Fibroblast of skin of abdomen (primary cell): ENCODE results near the gene ANO1.

Experiments used
- DNase-seq: peaks from one replicate; pipeline ENCODE4 v3.0.0-alpha.2; 2013

Gene ANO1

GRCh38 chr11:70054004-70054403 is 24.1 kb upstream of the ANO1 start:
- DNase-seq, result no peak

GRCh38 chr11:70055444-70055843 is 22.7 kb upstream of the ANO1 start:
- DNase-seq, result no peak

GRCh38 chr11:70057080-70057479 is 21.0 kb upstream of the ANO1 start:
- DNase-seq, result no peak

DNA sequence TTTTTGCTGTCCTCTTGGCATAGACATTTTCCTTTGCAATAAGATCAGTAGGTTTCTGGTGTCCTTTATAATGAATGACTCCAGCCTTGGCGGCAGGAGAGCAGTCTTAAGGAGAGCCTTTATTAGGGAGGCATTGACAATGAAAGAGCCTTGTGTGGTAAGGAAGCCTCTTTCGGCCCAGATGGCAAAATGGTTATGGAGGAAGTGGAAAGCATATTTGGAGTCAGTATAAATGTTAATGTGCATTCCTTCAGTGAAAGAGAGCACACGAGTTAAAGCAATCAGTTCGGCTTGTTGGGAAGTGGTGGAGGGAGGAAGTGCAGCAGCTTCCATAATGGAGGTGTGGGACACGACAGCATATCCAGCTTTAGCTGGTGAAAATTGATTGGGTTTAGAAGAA is 18.1 kb upstream of the ANO1 start:
- no peak for DNase-seq

DNA sequence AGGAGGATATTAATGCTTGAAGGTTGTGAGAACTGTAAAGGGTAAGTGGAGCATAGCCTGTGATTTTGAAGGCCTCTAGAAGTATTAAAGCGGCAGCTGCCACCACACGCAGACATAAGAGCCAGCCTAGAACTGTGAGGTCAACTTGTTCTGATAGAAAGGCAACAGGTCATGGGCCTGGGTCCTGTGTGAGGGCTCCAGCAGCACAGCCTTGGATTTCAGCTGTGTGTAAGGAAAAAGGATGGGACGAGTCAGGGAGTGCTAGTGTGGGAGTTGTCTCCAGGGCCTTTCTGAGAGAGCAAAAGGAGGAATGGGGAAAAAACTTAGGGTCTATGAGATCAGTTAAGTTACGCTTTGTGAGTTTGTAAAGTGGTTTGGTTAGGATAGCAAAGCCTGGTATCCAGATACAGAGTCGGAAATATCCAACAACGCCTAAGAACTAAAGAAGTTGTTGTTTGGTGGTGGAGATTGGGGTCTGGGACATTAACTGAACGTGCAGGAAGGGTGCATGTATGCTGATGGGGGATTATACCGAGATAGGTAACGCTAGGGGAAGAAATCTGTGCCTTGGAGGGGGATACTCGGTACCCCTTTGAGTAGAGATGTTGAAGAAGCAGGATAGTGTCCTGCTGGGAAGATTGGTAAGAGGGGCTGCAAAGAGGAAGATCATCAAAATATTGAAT is 17.4 kb upstream of the ANO1 start:
- DNase-seq, result no peak

GRCh38 chr11:70061734-70062133 is 16.4 kb upstream of the ANO1 start:
- no peak for DNase-seq

DNA sequence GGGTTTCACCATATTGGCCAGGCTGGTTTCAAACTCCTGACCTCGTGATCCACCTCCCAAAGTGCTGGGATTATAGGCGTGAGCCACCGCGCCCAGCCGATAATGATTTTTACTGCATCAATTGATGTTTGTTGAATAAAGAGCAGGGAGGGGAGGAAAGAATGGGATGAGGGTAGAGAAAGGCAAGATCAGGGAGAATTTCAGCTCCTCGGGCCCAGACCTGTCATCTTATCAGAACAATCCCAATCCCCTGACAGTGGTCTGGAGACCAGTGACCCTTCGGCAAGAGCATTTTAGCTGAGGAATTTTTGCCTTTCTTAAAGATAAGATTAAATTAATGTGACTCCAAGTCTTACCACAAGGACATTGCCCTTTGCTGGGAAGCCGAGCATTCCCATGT is 15.0 kb upstream of the ANO1 start:
- DNase-seq, result no peak

- DNase-seq, result no peak
Observed at GRCh38 chr11:70063555-70063954, 14.6 kb upstream of the ANO1 start.

DNA sequence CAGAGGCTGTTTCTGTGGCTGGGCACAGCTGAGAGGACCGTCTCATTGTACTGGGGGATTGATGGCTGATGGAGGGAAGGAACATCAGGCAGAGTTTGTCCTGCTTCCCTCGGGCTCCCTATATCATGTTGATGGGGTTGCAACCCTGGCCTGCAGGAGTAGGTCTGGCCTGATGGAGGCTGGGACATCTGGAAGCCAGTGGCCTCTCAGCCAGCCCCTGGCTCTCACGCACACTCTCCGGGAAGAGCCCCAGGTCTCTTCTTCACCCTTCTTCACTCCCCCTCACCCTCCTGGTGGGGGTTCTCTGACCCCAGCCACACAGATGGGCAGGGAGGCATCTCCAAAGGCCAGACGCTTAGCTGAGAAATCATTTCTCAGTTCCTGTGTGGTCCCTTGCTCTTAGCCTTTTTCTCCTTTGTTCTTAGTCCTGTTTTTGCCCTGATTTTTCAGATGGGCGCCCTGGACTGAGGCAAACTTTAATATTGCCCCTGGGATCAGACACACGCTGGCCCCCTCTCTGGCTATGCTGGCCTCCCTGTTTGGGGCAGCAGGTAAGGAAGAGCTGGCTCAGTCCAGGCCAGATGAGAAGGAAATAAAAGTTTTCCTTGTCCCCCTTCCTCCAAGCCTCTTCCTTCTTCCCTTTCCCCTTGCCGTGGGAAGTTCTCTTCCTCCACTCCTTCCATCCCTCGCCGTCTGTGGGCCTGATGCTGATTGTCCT is 13.9 kb upstream of the ANO1 start:
- DNase-seq, result no peak

GRCh38 chr11:70064726-70065317 is 13.3 kb upstream of the ANO1 start:
- DNase-seq, result no peak

- DNase-seq, result no peak
Observed at GRCh38 chr11:70065318-70066135, 12.6 kb upstream of the ANO1 start.

DNA sequence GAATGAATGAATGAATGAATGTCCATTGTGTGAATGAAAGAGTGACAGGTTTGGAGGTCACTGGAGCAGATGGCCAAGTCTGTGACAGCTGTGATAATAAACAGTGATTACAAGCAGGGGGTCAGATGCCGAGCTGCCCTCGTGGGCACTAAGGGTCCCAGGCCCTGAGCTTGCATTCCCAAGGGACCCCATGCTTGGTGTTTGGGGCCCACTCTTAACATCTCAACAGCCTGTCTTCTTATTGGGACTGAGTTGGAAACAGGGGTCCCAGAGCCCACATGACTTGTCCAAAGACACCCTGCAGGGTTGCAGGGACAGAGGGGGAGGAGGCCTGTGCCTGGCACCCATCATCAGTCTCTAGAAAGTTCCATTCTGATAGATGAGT is 12.0 kb upstream of the ANO1 start:
- no peak for DNase-seq

- no peak for DNase-seq
Observed at GRCh38 chr11:70066628-70067027, 11.5 kb upstream of the ANO1 start.

DNA sequence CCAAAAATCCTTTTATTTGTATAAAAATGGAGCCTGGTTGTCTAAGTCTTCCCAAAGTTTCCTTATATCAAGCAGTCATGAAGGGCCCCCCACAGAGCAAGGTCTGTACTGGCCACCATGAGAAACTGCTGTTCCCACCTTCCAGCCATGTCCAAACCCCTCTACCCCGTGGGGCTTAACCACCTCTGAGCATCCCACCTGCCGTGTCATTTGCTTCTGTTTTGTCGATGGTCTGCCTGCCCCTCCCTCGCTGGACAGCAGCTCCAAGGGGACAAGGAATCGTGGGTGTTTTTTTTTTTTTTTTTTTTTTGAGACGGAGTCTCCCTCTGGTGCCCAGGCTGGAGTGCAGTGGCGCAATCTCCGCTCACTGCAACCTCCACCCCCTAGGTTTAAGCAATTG is 11.1 kb upstream of the ANO1 start:
- DNase-seq, result no peak

DNA sequence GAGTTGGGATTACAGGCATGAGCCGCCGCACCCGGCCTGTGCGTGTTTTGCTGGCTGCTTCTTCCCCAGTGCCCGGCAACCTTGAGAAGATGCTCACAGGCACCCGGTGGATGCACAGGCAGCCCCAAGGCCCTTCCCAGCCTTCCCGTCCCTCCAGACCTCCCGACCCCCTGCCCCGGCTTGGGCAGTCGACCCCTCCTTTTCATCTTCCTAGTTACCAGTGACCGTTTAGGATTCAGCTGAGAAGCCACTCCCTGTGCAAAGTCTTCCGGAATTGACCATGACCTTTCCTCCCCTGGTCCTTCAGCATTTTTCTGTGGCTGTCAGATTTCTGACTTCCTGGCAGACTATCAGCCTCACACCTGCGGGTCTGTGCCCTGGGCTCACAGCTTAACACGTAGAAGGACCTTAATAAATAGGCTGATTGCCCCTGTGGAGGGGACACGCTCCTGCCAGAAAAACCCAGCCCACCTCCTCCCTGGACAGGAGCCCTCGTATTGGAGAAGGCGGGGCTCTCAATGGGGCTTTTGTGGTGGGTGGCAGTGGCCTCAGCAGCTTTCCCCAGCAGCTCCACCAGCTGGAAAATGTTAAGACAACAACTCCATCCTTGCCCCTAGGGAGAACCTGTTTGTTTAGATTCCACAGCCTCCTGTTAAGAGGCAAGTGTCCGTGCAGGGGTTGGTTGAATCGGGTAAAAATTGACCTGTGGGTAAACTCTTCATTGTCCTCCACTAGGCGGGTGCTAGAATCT is 10.4 kb upstream of the ANO1 start:
- no peak for DNase-seq

DNA sequence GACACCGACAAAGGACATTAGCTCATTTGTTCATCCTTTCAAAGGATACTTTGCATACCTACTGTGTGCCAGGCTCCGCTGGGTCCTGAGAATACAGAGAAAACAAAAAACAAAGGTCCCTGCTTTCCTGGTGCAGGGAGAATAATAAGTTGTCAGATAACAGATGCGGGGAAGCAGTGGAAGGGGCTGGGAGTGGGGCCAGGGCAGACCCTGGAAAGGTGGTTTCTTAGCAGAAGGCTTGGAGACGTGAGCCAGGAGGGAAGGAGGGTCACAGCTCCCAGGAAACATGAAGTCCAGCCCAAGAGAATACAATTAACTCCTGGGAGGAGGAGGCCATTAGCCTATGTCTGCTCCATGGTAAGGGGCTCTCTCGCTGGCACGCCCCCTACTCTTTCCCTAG is 9.8 kb upstream of the ANO1 start:
- DNase-seq, result no peak

DNA sequence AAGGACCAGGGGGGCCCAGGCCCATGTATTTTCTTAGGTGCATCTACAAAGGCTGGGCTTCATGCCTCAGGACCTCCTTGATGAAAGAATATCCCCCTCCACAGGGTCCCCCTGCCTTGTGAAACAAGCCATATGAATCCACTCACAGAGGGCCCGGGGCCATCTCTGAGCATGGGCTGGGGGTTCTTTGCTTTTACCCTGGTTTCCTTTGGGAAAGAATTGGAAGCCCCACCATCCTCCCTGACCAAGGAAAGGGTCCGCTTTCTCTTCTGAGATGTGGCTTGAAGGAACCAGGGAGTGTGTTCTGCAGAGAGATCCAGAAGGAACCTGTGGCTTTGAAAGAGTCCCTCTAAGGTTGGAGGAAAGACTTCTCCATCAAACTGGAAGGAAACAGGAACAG is 9.2 kb upstream of the ANO1 start:
- no peak for DNase-seq

DNA sequence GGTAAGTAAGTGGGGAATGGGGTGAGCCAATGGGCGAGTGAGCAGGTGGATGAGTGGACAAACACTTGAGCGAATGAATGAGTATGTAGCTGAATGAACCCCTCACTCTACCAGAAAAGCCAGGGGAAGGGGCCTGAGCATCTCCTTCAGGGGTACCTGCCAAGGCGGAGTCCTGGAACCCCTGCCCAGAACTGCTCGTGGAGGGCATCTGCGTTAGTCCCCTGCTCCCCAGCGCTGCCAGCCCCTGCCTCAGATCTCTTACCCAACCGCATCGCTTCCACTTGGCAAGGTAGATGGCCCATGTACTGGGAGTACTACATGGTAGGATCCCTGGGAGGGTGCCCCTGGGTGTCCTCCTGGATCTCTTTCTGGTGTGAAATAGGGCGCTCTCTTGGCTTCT is 7.4 kb upstream of the ANO1 start:
- DNase-seq, result no peak

GRCh38 chr11:70071996-70072395 is 6.1 kb upstream of the ANO1 start:
- DNase-seq, result no peak

DNA sequence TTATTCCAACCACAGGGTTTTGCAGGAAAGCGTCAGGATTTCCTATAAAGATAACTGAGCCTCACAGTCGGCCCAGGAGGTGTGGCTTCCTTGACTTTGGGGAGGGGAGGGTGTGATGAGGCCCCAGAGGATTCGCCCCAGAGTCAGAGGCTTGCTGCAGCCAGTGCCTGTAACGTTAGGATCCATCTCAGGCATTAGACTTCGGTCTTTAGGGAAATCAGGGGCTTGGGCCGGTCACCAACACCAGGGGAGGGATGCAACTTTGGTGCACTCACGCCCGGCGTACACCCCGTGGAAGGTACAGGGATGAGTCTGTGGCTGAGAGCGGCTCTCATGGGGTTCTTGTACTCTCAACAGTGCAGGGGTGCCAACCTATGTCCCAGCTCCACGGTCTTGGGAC is 5.7 kb upstream of the ANO1 start:
- no peak for DNase-seq

DNA sequence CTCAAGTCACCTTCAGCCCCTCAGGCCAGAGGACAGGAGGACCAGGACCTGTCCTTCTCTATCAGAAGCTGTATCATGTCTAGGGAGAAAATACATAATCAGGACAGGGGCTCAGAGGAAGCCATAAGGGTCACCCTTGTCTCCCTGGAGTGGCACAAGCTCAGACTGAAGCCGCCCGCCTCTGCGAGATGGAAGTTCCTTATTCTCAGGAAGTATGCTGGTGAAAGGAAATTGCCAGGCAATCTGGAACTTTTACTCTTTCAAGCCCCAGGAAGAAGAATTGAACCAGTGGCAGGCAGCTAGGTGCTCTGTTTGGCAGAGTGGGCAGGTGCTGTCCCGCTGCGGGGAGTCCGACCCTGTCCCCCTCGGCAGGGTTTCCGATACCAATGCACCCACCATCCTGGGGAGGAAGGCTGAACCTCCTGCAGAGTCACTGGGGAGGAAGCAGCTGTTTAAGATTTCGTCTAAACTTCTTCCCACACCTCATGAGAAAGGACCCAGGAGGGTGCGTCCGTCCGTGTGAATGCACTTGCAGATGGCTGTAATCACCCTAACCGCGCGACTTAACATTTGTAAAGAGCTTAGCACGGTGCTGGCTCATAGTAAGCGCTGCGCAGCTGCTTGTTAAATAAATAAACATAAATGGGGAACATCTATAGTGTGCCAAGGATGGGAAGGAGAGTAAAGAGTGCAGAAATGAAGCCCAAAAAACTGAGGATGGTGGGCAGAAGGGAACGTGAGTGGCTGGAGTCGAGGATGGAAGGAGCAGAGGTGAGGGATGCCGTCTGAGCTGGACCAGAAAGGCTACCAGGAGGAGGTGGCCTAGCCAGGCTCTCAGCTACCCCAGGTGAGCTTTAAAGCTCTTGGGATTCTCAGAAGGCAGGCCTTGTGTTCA is 5.0 kb upstream of the ANO1 start:
- DNase-seq, result no peak
